ENCODE measurements around the gene ATP13A3. TPM values are rescaled to one million over a fixed set of nuclear protein-coding genes. Genes with fewer than 3 reads are reported as not detected.

ATP13A3 gene
- total and polyA plus RNA-seq, 2 donors (not counting 1 experiment from before 2014, with no cell fraction given), result 6.1 to 61.1 TPM

DNA sequence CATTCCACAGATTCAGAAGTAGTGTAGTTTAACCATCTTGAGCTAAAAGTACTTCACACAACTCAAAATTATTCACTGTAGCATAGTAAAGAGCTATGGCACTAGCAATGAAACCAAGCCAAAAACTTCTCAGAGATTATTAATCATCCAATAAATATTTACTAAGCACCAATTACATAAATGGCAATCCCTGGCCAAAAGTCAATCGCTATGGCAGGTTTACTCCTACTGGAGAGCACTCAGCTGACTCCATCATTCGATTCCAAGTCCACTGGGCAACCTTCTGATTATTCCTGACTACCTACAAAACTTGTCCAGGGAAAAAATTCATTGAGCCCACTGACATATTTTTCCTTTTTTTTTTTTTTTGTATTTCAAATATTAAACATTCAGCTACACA, 23.9 kb downstream of the ATP13A3 start:
- CTCF ChIA-PET, result interaction anchor here (1.1 to 2.2 kb wide), 3 partner anchors 9 to 131 kb away, joined by 7 to 9 read pairs (median 8); no protein-coding TSS in a partner anchor
- Histone ChIP-seq H3K27ac (ENCODE audit: low read length in 2 of 2) (no peak overlapping the region), H3K4me1 (ENCODE audit: control insufficient read depth in 2 of 2, insufficient read depth in 2 of 2, low read length in 2 of 2) (peaks cover 0 to 4% of the 10 kb centered on the region in 2 donors), H3K36me3 (replicated peaks in 1 of 2; ENCODE audit: control extremely low read depth in 1 of 2, control insufficient read depth in 1 of 2, extremely low read depth in 1 of 2, insufficient read depth in 2 of 2, low read length in 1 of 2) (peaks cover 5 to 10% of the 10 kb centered on the region in 2 experiments), H4K20me1 (ENCODE audit: control insufficient read depth, insufficient read depth, low read length, poor library complexity, severe bottlenecking) (peaks cover 19% of the 10 kb centered on the region), H3K4me3 (ENCODE audit: control extremely low read depth in 1 of 5, extremely low read depth in 1 of 5, insufficient read depth in 1 of 5, low read depth in 2 of 5, low read length in 4 of 5) (no peak overlapping the region), H3K27me3 (replicated peaks in 1 of 4; ENCODE audit: control extremely low read depth in 1 of 4, control insufficient read depth in 3 of 4, insufficient read depth in 4 of 4, low read length in 3 of 4) (no peaks in the 10 kb centered on the region), H3K79me2 (ENCODE audit: control insufficient read depth, insufficient read depth, low read length) (peaks cover 51% of the 10 kb centered on the region), H3K4me2 (replicated peaks; ENCODE audit: low read depth, low read length, poor library complexity, severe bottlenecking) (no peak overlapping the region), H2AFZ (ENCODE audit: insufficient read depth, low read depth, low read length, poor library complexity, severe bottlenecking) (no peak overlapping the region), H3K9me3 (ENCODE audit: control extremely low read depth in 1 of 3, control insufficient read depth in 2 of 3, insufficient read depth in 1 of 3, low read length in 2 of 3) (no peaks in the 10 kb centered on the region), H3K9ac (ENCODE audit: low read length) (no peak overlapping the region)
- Mint-ChIP-seq H3K27me3 (no peaks in the 10 kb centered on the region), H3K27ac (no peak overlapping the region), H3K4me1 (peaks cover 13% of the 10 kb centered on the region), H3K9me3 (ENCODE audit: insufficient read depth) (no peaks in the 10 kb centered on the region), H3K4me3 (no peak overlapping the region)
- POLR2A ChIA-PET, result no interaction called here
- TF ChIP-seq, protein P1, sequence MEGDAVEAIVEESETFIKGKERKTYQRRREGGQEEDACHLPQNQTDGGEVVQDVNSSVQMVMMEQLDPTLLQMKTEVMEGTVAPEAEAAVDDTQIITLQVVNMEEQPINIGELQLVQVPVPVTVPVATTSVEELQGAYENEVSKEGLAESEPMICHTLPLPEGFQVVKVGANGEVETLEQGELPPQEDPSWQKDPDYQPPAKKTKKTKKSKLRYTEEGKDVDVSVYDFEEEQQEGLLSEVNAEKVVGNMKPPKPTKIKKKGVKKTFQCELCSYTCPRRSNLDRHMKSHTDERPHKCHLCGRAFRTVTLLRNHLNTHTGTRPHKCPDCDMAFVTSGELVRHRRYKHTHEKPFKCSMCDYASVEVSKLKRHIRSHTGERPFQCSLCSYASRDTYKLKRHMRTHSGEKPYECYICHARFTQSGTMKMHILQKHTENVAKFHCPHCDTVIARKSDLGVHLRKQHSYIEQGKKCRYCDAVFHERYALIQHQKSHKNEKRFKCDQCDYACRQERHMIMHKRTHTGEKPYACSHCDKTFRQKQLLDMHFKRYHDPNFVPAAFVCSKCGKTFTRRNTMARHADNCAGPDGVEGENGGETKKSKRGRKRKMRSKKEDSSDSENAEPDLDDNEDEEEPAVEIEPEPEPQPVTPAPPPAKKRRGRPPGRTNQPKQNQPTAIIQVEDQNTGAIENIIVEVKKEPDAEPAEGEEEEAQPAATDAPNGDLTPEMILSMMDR (IDR thresholded peaks at IDR 0.05), result no peak
- no peak for TF ChIP-seq EZH2 (IDR thresholded peaks at IDR 0.05; ENCODE audit: borderline replicate concordance, insufficient read depth, low read depth, low read length, poor library complexity, severe bottlenecking)
- intact Hi-C loops (cut with micrococcal nuclease), result no loop called here
- 100% methylated on average over 2 of the region's 2 CpGs for WGBS (ENCODE audit: insufficient coverage)
- DNase-seq (no peak), ATAC-seq (ENCODE audit: low read depth) (no peak)

DNA sequence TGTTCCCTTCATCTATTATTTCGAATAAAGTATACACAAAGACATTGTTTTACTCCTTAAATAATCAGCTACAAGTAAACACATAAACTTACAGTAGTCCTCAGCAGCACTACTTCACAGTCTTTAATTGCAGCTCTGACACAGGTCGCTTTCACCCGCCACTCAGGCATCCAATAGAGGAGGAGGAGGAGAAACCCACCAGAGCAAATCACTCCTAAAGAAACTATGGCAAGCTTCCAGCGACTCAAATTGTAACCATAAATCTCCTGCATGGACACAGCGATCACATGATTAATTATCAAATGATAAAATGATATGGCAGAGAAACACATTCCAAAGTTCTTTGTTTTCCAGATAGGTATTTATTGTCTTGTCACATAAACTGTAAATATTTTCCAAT, 26.2 kb downstream of the ATP13A3 start:
- intact Hi-C loops (cut with micrococcal nuclease), result no loop called here
- H3K4me3 ChIP-seq (ENCODE audit: control extremely low read depth in 1 of 5, extremely low read depth in 1 of 5, insufficient read depth in 1 of 5, low read depth in 2 of 5, low read length in 4 of 5), result no peak overlapping the region
- H3K4me2 ChIP-seq (replicated peaks; ENCODE audit: low read depth, low read length, poor library complexity, severe bottlenecking), result no peak overlapping the region
- TF ChIP-seq, protein P1 (IDR thresholded peaks at IDR 0.05), result no peak
- no peak for TF ChIP-seq EZH2 (IDR thresholded peaks at IDR 0.05; ENCODE audit: borderline replicate concordance, insufficient read depth, low read depth, low read length, poor library complexity, severe bottlenecking)
- DNase-seq (no peak), ATAC-seq (ENCODE audit: low read depth) (no peak)
- H4K20me1 ChIP-seq (ENCODE audit: control insufficient read depth, insufficient read depth, low read length, poor library complexity, severe bottlenecking), result peaks cover 19% of the 10 kb centered on the region
- no peak overlapping the region for H3K27ac Mint-ChIP-seq
- no peaks in the 10 kb centered on the region for H3K9me3 Mint-ChIP-seq (ENCODE audit: insufficient read depth)
- WGBS (ENCODE audit: insufficient coverage), result 100% methylated on average over 1 of the region's 5 CpGs
- ChIA-PET CTCF (interaction anchor here (2.6 kb wide), 1 partner anchor 12 kb away, joined by 9 read pairs; no protein-coding TSS in a partner anchor), POLR2A (no interaction called here)
- H3K79me2 ChIP-seq (ENCODE audit: control insufficient read depth, insufficient read depth, low read length), result peaks cover 31% of the 10 kb centered on the region
- H3K27me3 Mint-ChIP-seq, result no peaks in the 10 kb centered on the region
- H3K27me3 ChIP-seq (replicated peaks in 1 of 4; ENCODE audit: control extremely low read depth in 1 of 4, control insufficient read depth in 3 of 4, insufficient read depth in 4 of 4, low read length in 3 of 4), result no peaks in the 10 kb centered on the region
- H3K4me1 ChIP-seq (ENCODE audit: control insufficient read depth in 2 of 2, insufficient read depth in 2 of 2, low read length in 2 of 2), result no peaks in the 10 kb centered on the region
- no peaks in the 10 kb centered on the region for H3K9me3 ChIP-seq (ENCODE audit: control extremely low read depth in 1 of 3, control insufficient read depth in 2 of 3, insufficient read depth in 1 of 3, low read length in 2 of 3)
- no peak overlapping the region for H2AFZ ChIP-seq (ENCODE audit: insufficient read depth, low read depth, low read length, poor library complexity, severe bottlenecking)
- no peak overlapping the region for H3K4me3 Mint-ChIP-seq
- H3K36me3 ChIP-seq (replicated peaks in 1 of 2; ENCODE audit: control extremely low read depth in 1 of 2, control insufficient read depth in 1 of 2, extremely low read depth in 1 of 2, insufficient read depth in 2 of 2, low read length in 1 of 2), result peaks cover 6 to 10% of the 10 kb centered on the region in 2 experiments
- no peak overlapping the region for H3K27ac ChIP-seq (ENCODE audit: low read length in 2 of 2)
- H3K4me1 Mint-ChIP-seq, result peaks cover 3% of the 10 kb centered on the region
- H3K9ac ChIP-seq (ENCODE audit: low read length), result no peak overlapping the region

Measured in B cell (primary cell).